T-helper 17 cell (primary cell): Measurements from ENCODE around the gene DHRS3. TPM values are rescaled to one million over a fixed set of nuclear protein-coding genes. Genes with fewer than 3 reads are reported as not detected.

ENCODE experiments used
- ATAC-seq: fragments of 150-1000 bp; cut with Tn5 transposase; 2 replicates; pipeline ENCODE4 v1.10.0; 2021; ENCODE audit warnings: mild to moderate bottlenecking, moderate library complexity
- DNase-seq, 3 donors: peaks; one replicate each; pipeline versions ENCODE4 v3.0.0 to v3.0.0-alpha.2; 2020 to 2021
- H3K9me3 ChIP-seq: one replicate; pipeline ENCODE4 v1.7.0; 2013; ENCODE audit warnings: low read length, mild to moderate bottlenecking; ENCODE audit not compliant: control insufficient read depth, poor library complexity, severe bottlenecking
- H3K27ac Mint-ChIP-seq: one replicate; pipeline ENCODE4 v1.8.0; 2022; ENCODE audit warnings: mild to moderate bottlenecking, moderate library complexity, mixed read lengths
- H3K27me3 Mint-ChIP-seq: one replicate; pipeline ENCODE4 v1.8.0; 2022; ENCODE audit warnings: mixed read lengths
- H3K36me3 Mint-ChIP-seq: one replicate; pipeline ENCODE4 v1.8.0; 2022; ENCODE audit warnings: low read depth, mixed read lengths
- H3K4me1 Mint-ChIP-seq: one replicate; pipeline ENCODE4 v1.8.0; 2022; ENCODE audit warnings: mild to moderate bottlenecking, mixed read lengths
- H3K4me3 Mint-ChIP-seq: one replicate; pipeline ENCODE4 v1.8.0; 2022; ENCODE audit warnings: mild to moderate bottlenecking, moderate library complexity, mixed read lengths
- total RNA-seq, 4 donors: library from RNA in 2 of 4; stranded (reverse) in 2 of 4; gene quantifications; one replicate each; pipeline ENCODE4 v1.2.3 and lab custom pipeline; 2022 to 2026

The DHRS3 gene
- total RNA-seq, 2 donors from 2014 or later = 31.0 to 38.3 TPM

- DNase-seq (no peak), ATAC-seq (no peak)
- Mint-ChIP-seq H3K4me3 (no peak overlapping the region), H3K27me3 (no peaks in the 10 kb centered on the region), H3K27ac (no peak overlapping the region), H3K36me3 (no peaks in the 10 kb centered on the region), H3K4me1 (peaks cover 10% of the 10 kb centered on the region)
- H3K9me3 ChIP-seq = no peaks in the 10 kb centered on the region
Observed at GRCh38 chr1:12552951-12553921, 64.8 kb downstream of the DHRS3 start.

DNA sequence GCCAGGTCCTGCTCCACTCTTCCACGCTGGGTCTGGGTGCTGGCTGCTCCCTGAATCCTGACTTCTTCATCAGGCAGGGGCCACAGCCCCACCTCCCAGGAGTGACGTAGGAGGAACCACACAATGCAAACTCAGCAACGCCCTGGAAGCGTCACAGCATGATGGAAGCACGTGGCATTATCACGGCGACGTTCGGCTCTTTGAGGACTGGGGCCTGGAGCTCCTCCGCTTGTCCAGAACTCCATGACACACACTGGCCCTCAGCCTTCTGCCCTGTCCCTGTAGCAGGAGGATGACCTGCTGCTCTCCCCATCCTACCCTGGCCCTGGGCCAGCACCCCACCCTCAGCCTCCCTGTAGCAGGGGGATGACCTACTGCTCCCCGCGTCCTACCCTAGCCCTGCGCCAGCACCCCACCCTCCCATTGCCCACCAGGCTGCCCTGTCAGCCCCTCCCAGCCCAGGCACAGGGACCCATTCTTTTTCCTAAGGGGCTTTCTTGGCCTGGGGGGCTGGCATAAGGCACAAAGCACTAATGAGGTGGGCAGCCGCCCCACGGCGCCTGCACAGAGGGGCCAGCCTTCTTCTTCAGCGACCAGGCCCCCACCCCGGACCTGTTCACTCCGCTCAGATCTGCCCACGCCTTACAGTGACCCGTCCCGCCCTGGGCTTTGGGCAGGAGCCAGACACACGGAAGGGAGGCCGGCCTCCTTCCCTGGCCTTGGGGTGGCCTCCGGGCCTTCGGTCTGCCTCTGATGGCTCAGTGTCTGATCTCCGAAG is 65.7 kb downstream of the DHRS3 start:
- no peak overlapping the region for H3K27ac Mint-ChIP-seq
- H3K4me3 Mint-ChIP-seq = no peak overlapping the region
- no peaks in the 10 kb centered on the region for H3K27me3 Mint-ChIP-seq
- H3K36me3 Mint-ChIP-seq = no peaks in the 10 kb centered on the region
- no peak for DNase-seq
- peaks cover 12% of the 10 kb centered on the region for H3K4me1 Mint-ChIP-seq
- no peaks in the 10 kb centered on the region for H3K9me3 ChIP-seq
- ATAC-seq = no peak

DNA sequence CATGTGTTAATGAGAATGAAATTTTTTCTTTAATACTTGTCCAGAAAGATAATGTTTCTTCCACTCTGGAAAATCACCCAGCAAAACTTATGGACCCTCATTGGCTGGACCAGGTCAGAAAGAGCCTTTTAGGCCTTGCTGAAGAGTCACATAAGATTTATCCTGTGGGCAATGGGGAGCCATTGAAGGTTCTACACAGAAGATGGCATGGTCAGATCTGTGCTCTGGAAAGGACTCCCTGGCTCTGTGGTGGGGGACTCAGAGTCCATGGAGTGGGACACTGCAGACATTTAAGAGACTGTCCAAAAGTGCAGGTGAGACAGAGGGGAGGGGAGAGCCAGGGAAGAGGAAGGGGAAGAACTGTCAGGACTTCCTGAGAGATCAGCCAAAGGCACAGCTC is 66.4 kb downstream of the DHRS3 start:
- Mint-ChIP-seq H3K4me1 (peaks cover 12% of the 10 kb centered on the region), H3K4me3 (no peak overlapping the region), H3K27me3 (no peaks in the 10 kb centered on the region), H3K36me3 (no peaks in the 10 kb centered on the region), H3K27ac (no peak overlapping the region)
- no peaks in the 10 kb centered on the region for H3K9me3 ChIP-seq
- DNase-seq = no peak
- ATAC-seq = no peak

GRCh38 chr1:12549460-12550349 is 68.3 kb downstream of the DHRS3 start:
- ATAC-seq (no peak), DNase-seq (no peak)
- no peak overlapping the region for H3K27ac Mint-ChIP-seq
- no peaks in the 10 kb centered on the region for H3K36me3 Mint-ChIP-seq
- H3K4me1 Mint-ChIP-seq = peaks cover 15% of the 10 kb centered on the region
- H3K27me3 Mint-ChIP-seq = no peaks in the 10 kb centered on the region
- no peak overlapping the region for H3K4me3 Mint-ChIP-seq
- no peaks in the 10 kb centered on the region for H3K9me3 ChIP-seq

GRCh38 chr1:12548973-12549459 is 69.0 kb downstream of the DHRS3 start:
- no peaks in the 10 kb centered on the region for H3K36me3 Mint-ChIP-seq
- no peak overlapping the region for H3K27ac Mint-ChIP-seq
- peaks cover 13% of the 10 kb centered on the region for H3K4me1 Mint-ChIP-seq
- H3K4me3 Mint-ChIP-seq = no peak overlapping the region
- ATAC-seq (no peak), DNase-seq (no peak)
- no peaks in the 10 kb centered on the region for H3K27me3 Mint-ChIP-seq
- H3K9me3 ChIP-seq = no peaks in the 10 kb centered on the region

- peaks cover 12% of the 10 kb centered on the region for H3K4me1 Mint-ChIP-seq
- no peaks in the 10 kb centered on the region for H3K27me3 Mint-ChIP-seq
- no peak overlapping the region for H3K4me3 Mint-ChIP-seq
- no peak for ATAC-seq
- no peak overlapping the region for H3K27ac Mint-ChIP-seq
- H3K9me3 ChIP-seq = no peaks in the 10 kb centered on the region
- H3K36me3 Mint-ChIP-seq = no peaks in the 10 kb centered on the region
- no peak for DNase-seq
Observed at GRCh38 chr1:12548279-12548972, 69.6 kb downstream of the DHRS3 start.

DNA sequence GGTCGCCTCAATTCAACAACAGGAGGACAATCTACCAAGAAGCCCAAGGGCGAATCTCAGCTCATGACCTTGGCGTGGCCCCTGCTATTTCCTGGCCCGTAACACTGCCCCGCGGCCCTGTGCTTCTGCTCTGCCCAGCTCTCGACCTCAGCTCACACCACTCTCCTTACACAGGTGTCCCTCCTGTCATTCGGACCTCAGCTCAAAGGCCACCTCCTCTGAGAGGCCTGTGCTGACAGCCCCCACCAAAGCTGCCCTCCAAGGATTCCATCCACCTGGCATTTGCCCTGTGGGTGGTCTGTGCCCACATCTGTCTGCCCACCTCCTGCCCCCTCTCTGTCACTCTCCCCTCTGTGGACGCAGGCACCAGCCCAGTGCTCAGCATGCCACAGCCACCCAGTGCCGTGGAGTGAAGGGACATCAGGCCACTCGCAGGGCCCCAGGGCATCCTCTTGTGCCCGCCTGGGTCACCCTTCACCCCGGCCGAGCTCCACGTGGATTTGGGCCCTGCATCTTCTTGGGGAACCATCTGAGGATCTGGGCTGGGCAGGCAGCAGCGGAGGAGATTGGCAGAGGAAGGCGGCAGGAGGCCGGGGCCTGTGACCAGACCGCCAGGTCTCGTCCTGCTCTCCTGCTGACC is 70.3 kb downstream of the DHRS3 start:
- H3K27me3 Mint-ChIP-seq = no peaks in the 10 kb centered on the region
- DNase-seq (no peak), ATAC-seq (no peak)
- no peak overlapping the region for H3K27ac Mint-ChIP-seq
- no peaks in the 10 kb centered on the region for H3K36me3 Mint-ChIP-seq
- no peaks in the 10 kb centered on the region for H3K9me3 ChIP-seq
- H3K4me3 Mint-ChIP-seq = no peak overlapping the region
- H3K4me1 Mint-ChIP-seq = peaks cover 8% of the 10 kb centered on the region

DNA sequence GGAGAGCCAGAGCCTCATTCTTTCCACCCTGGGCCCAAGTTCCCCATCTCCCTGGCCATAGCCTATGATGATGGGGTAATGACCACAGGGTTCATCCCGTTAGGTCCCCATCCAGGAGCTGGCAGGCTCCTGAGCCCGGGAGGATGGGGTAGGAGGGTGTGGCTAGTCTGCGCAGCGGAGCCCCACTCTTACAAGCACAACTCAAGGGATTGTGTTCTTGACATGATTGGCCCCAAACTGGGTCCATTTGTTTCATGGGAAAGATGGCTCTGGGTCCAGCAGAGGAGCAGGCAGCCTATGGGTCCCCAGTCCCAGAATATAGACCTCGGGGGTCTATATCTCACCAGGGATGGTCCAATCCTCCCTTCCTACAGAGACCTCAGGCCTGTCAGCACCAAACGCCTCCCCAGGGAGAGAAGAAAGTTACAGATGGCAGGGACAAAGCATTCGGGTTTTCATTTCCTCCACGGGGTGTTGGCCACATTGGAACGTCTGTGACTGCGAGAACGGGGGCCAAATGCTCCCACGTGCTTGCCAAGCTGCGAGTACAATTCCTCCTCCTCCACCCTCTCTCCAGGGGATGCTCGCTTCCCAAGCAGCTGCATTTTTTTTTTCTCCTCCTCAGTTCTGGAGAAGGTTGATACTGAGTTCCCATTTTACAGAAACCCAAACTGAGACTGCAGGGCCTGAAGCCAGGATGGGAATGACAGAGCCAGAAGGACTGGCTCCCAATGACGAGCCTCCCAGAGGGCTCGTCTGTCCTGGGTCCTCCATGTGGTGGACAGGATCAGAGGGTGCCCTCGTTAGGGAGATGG is 71.0 kb downstream of the DHRS3 start:
- no peak overlapping the region for H3K27ac Mint-ChIP-seq

DNA sequence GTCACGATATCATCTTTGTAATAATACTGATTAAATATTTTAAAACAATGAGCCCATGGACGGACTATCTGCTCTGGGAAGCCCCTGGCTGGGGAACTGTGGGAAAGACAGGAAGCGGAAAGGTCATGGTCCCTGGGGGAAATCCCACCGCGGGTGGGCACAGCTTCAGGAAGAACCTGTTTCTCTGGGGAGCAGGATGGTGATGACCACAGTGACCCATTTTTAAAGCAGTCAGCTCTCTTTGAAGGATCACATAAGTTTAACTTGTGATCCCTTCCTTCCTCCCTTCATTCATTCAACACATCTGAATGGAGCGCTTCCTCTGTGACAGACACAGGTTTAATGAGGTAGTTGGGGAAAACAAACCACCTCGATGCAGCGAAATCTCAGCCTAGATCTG is 73.0 kb downstream of the DHRS3 start:
- Mint-ChIP-seq H3K27me3 (peaks cover 6% of the 10 kb centered on the region), H3K36me3 (no peaks in the 10 kb centered on the region), H3K27ac (no peak overlapping the region), H3K4me3 (no peak overlapping the region), H3K4me1 (peaks cover 11% of the 10 kb centered on the region)
- no peaks in the 10 kb centered on the region for H3K9me3 ChIP-seq
- DNase-seq (no peak), ATAC-seq (no peak)

More for the DNA sequence above, 71.0 kb downstream of the DHRS3 start:
- ATAC-seq = no peak
- no peak for DNase-seq
- no peaks in the 10 kb centered on the region for H3K36me3 Mint-ChIP-seq
- no peaks in the 10 kb centered on the region for H3K9me3 ChIP-seq
- H3K27me3 Mint-ChIP-seq = peaks cover 5% of the 10 kb centered on the region
- no peak overlapping the region for H3K4me3 Mint-ChIP-seq
- peaks cover 11% of the 10 kb centered on the region for H3K4me1 Mint-ChIP-seq

- ATAC-seq = no peak
- Mint-ChIP-seq H3K36me3 (no peaks in the 10 kb centered on the region), H3K4me1 (peaks cover 9% of the 10 kb centered on the region), H3K27me3 (peaks cover 6% of the 10 kb centered on the region), H3K27ac (no peak overlapping the region), H3K4me3 (no peak overlapping the region)
- H3K9me3 ChIP-seq = no peaks in the 10 kb centered on the region
- no peak for DNase-seq
Observed at GRCh38 chr1:12544357-12544756, 73.7 kb downstream of the DHRS3 start.

GRCh38 chr1:12543740-12544154 is 74.3 kb downstream of the DHRS3 start:
- no peak for ATAC-seq
- Mint-ChIP-seq H3K36me3 (no peaks in the 10 kb centered on the region), H3K27me3 (peaks cover 6% of the 10 kb centered on the region)

More at GRCh38 chr1:12543740-12544154, 74.3 kb downstream of the DHRS3 start:
- Mint-ChIP-seq H3K27ac (no peak overlapping the region), H3K4me3 (no peak overlapping the region), H3K4me1 (peaks cover 9% of the 10 kb centered on the region)
- no peaks in the 10 kb centered on the region for H3K9me3 ChIP-seq
- DNase-seq = no peak
